ENCODE measurements around the gene HIRA.

HIRA gene

GRCh38 chr22:19402642-19403191 is 28.8 kb downstream of the HIRA start:
- Histone ChIP-seq H3K9me3 (ENCODE audit: insufficient read depth, low read length, severe bottlenecking) (no peaks in the 10 kb centered on the region), H3K36me3 (ENCODE audit: insufficient read depth, low read length) (peaks cover 89% of the 10 kb centered on the region), H2AFZ (ENCODE audit: low read depth, low read length) (no peak overlapping the region), H3K4me2 (ENCODE audit: insufficient read depth, low read length) (no peak overlapping the region), H3K4me3 (ENCODE audit: low read depth in 1 of 2, low read length in 2 of 2) (no peak overlapping the region), H3K27me3 (ENCODE audit: insufficient read depth, low read length, poor library complexity) (no peaks in the 10 kb centered on the region), H3K79me2 (ENCODE audit: insufficient read depth, low read length) (peaks cover 4% of the 10 kb centered on the region; the same call in 1 of the 2 replicates), H3K27ac (ENCODE audit: low read length) (no peak overlapping the region), H3K4me1 (ENCODE audit: insufficient read depth, low read length) (no peaks in the 10 kb centered on the region), H3K9ac (ENCODE audit: low read depth, low read length) (no peak overlapping the region), H4K20me1 (ENCODE audit: insufficient read depth, low read length) (peaks cover 1% of the 10 kb centered on the region)
- TF ChIP-seq EZH2 (IDR thresholded peaks at IDR 0.05; ENCODE audit: borderline replicate concordance, low read depth, low read length, severe bottlenecking) = no peak
- TF ChIP-seq, protein P1, sequence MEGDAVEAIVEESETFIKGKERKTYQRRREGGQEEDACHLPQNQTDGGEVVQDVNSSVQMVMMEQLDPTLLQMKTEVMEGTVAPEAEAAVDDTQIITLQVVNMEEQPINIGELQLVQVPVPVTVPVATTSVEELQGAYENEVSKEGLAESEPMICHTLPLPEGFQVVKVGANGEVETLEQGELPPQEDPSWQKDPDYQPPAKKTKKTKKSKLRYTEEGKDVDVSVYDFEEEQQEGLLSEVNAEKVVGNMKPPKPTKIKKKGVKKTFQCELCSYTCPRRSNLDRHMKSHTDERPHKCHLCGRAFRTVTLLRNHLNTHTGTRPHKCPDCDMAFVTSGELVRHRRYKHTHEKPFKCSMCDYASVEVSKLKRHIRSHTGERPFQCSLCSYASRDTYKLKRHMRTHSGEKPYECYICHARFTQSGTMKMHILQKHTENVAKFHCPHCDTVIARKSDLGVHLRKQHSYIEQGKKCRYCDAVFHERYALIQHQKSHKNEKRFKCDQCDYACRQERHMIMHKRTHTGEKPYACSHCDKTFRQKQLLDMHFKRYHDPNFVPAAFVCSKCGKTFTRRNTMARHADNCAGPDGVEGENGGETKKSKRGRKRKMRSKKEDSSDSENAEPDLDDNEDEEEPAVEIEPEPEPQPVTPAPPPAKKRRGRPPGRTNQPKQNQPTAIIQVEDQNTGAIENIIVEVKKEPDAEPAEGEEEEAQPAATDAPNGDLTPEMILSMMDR (IDR thresholded peaks at IDR 0.05; ENCODE audit: borderline replicate concordance, extremely low read depth, low read length, poor library complexity, severe bottlenecking) = no peak
- ATAC-seq (ENCODE audit: insufficient read depth, low read depth) (no peak), DNase-seq (no peak)

DNA sequence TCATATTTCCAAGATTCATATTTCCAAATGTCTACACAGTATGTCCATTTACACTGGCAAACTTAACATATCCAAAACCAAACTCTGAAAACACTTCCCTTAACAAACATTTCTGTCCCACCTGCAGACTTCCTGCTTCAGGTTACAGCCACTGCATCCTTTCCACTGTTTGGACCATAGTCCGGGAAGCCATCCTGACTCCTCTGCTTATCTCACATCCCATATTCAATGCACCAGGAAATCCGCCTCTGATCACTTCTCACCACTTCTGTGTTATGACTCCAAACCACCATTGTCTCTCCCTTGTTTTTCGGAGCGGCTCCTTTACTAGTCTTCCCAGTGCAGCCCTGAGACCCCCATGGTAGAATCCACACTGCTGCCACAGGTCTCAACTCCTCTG is 30.1 kb downstream of the HIRA start:
- no peak overlapping the region; the same call in 1 of the 2 replicates for H3K27ac ChIP-seq (ENCODE audit: low read length)
- H3K27me3 ChIP-seq (ENCODE audit: insufficient read depth, low read length, poor library complexity) = no peaks in the 10 kb centered on the region
- H3K79me2 ChIP-seq (ENCODE audit: insufficient read depth, low read length) = peaks cover 4% of the 10 kb centered on the region; the same call in 1 of the 2 replicates
- H2AFZ ChIP-seq (ENCODE audit: low read depth, low read length) = no peak overlapping the region
- no peaks in the 10 kb centered on the region for H3K9me3 ChIP-seq (ENCODE audit: insufficient read depth, low read length, severe bottlenecking)
- no peak overlapping the region for H3K9ac ChIP-seq (ENCODE audit: low read depth, low read length)
- TF ChIP-seq, protein P1 (IDR thresholded peaks at IDR 0.05; ENCODE audit: borderline replicate concordance, extremely low read depth, low read length, poor library complexity, severe bottlenecking) = no peak
- TF ChIP-seq EZH2 (IDR thresholded peaks at IDR 0.05; ENCODE audit: borderline replicate concordance, low read depth, low read length, severe bottlenecking) = no peak
- H3K4me3 ChIP-seq (ENCODE audit: low read depth in 1 of 2, low read length in 2 of 2) = no peak overlapping the region
- no peak overlapping the region for H3K4me2 ChIP-seq (ENCODE audit: insufficient read depth, low read length)
- ATAC-seq (ENCODE audit: insufficient read depth, low read depth) = no peak
- H3K4me1 ChIP-seq (ENCODE audit: insufficient read depth, low read length) = no peaks in the 10 kb centered on the region
- DNase-seq = no peak
- H4K20me1 ChIP-seq (ENCODE audit: insufficient read depth, low read length) = no peaks in the 10 kb centered on the region; the same call in none of the 2 replicates
- H3K36me3 ChIP-seq (ENCODE audit: insufficient read depth, low read length) = peaks cover 89% of the 10 kb centered on the region

DNA sequence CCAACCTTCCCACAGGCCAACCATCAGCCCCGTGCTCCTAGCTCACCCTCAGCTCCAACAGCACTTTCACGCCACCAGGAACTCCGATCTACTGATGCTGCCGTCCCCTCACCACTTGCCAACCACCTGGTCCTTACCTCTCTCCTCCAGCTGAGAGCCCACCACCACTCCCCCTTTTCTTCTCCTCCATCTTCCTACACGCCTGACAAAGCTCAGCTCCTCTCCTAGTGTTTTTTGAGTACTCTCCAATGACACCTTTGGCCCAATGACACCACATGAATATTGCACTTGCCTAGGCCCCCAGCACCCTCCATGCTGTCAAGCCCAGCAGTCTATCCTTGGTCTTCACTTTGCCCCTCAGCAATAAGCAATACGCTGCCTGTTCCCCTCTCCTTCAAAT is 30.7 kb downstream of the HIRA start:
- Histone ChIP-seq H3K9ac (ENCODE audit: low read depth, low read length) (no peak overlapping the region), H3K4me2 (ENCODE audit: insufficient read depth, low read length) (no peak overlapping the region), H3K9me3 (ENCODE audit: insufficient read depth, low read length, severe bottlenecking) (no peaks in the 10 kb centered on the region), H3K27ac (ENCODE audit: low read length) (no peak overlapping the region), H3K4me3 (ENCODE audit: low read depth in 1 of 2, low read length in 2 of 2) (no peak overlapping the region), H3K36me3 (ENCODE audit: insufficient read depth, low read length) (peaks cover 89% of the 10 kb centered on the region), H4K20me1 (ENCODE audit: insufficient read depth, low read length) (no peaks in the 10 kb centered on the region; the same call in none of the 2 replicates), H3K79me2 (ENCODE audit: insufficient read depth, low read length) (no peaks in the 10 kb centered on the region), H3K4me1 (ENCODE audit: insufficient read depth, low read length) (no peaks in the 10 kb centered on the region), H3K27me3 (ENCODE audit: insufficient read depth, low read length, poor library complexity) (no peaks in the 10 kb centered on the region), H2AFZ (ENCODE audit: low read depth, low read length) (no peak overlapping the region)
- ATAC-seq (ENCODE audit: insufficient read depth, low read depth) = no peak
- no peak for DNase-seq
- no peak for TF ChIP-seq EZH2 (IDR thresholded peaks at IDR 0.05; ENCODE audit: borderline replicate concordance, low read depth, low read length, severe bottlenecking)
- TF ChIP-seq, protein P1 (IDR thresholded peaks at IDR 0.05; ENCODE audit: borderline replicate concordance, extremely low read depth, low read length, poor library complexity, severe bottlenecking) = no peak

Measured in DND-41 (cell line).